ENCODE measurements around the gene FFAR1.

DNA sequence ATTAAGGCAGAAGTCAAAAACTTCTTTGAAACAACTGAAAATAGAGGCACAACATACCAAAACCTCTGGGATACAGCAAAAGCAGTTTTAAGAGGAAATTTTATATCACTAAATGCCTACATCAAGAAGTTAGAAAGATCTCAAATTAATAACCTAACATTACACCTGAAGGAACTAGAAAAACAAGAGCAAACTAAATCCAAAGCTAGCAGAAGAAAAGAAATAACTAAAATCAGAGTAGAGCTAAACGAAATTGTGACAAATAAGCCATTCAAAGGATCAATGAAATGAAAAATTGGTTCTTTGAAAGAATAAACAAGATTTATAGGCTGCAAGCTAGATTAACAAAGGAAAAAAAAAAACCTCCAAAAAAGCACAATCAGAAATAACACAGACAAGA is 20.7 kb downstream of the FFAR1 start:
- TF ChIP-seq, protein P1, sequence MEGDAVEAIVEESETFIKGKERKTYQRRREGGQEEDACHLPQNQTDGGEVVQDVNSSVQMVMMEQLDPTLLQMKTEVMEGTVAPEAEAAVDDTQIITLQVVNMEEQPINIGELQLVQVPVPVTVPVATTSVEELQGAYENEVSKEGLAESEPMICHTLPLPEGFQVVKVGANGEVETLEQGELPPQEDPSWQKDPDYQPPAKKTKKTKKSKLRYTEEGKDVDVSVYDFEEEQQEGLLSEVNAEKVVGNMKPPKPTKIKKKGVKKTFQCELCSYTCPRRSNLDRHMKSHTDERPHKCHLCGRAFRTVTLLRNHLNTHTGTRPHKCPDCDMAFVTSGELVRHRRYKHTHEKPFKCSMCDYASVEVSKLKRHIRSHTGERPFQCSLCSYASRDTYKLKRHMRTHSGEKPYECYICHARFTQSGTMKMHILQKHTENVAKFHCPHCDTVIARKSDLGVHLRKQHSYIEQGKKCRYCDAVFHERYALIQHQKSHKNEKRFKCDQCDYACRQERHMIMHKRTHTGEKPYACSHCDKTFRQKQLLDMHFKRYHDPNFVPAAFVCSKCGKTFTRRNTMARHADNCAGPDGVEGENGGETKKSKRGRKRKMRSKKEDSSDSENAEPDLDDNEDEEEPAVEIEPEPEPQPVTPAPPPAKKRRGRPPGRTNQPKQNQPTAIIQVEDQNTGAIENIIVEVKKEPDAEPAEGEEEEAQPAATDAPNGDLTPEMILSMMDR (IDR thresholded peaks at IDR 0.05): no peak
- no peak for TF ChIP-seq POLR2A (IDR thresholded peaks at IDR 0.05)

All from body of pancreas (tissue), 4 donors.